ENCODE measurements around the gene RING1.

RING1 gene

DNA sequence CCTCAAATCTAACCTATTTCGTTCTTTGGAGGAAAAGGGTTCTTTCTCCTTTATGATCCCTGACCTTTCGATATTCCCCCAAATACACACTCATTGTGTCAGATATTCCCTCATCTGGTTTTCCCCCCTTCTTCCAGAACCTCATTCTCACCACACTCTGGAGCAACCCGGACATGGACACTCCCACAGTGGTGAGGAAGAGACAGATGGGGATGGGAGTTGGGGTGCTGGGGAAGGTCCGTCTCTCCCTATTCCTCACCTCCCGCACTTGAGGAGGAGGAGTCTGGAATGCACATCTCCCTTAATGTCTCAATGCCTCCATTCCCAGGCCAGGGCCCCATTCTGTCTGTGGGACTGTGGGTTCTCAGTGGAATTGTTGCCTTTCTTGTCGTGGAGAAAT, 6.4 kb upstream of the RING1 start:
- peaks cover 8% of the 10 kb centered on the region for H3K27me3 ChIP-seq (ENCODE audit: control insufficient read depth, insufficient read depth, low read length, poor library complexity, severe bottlenecking)
- no peak overlapping the region for H3K27ac ChIP-seq (ENCODE audit: insufficient read depth, low read depth, low read length, poor library complexity, severe bottlenecking)
- H3K4me1 ChIP-seq (ENCODE audit: control insufficient read depth, insufficient read depth, low read length), result peaks cover 30% of the 10 kb centered on the region
- peaks cover 19% of the 10 kb centered on the region for H3K36me3 ChIP-seq (ENCODE audit: control insufficient read depth, insufficient read depth, low read length)
- WGBS, 2 experiments, result 92 to 95% methylated on average over 5 to 6 of the region's 6 CpGs
- H3K4me3 ChIP-seq (ENCODE audit: insufficient read depth, low read depth, low read length), result no peak overlapping the region
- no peaks in the 10 kb centered on the region for H3K9me3 ChIP-seq (ENCODE audit: control insufficient read depth, low read length)

DNA sequence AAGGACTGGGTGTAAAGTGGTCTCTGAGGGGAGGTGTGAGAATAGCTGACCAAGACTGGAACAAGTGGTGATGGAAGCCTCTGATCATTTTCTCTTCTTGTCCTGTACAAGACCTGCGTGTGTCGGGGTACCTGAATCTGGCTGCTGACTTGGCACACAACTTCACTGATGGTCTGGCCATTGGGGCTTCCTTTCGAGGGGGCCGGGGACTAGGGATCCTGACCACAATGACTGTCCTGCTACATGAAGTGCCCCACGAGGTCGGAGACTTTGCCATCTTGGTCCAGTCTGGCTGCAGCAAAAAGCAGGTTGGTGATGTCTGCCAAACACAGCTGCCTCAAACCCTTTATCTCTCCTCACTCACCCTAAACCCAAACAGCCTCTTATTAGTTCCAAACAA, 5.5 kb upstream of the RING1 start:
- Histone ChIP-seq H3K27ac (ENCODE audit: insufficient read depth, low read depth, low read length, poor library complexity, severe bottlenecking) (no peak overlapping the region), H3K4me1 (ENCODE audit: control insufficient read depth, insufficient read depth, low read length) (peaks cover 30% of the 10 kb centered on the region), H3K27me3 (ENCODE audit: control insufficient read depth, insufficient read depth, low read length, poor library complexity, severe bottlenecking) (peaks cover 8% of the 10 kb centered on the region), H3K4me3 (ENCODE audit: insufficient read depth, low read depth, low read length) (no peak overlapping the region), H3K9me3 (ENCODE audit: control insufficient read depth, low read length) (no peaks in the 10 kb centered on the region), H3K36me3 (ENCODE audit: control insufficient read depth, insufficient read depth, low read length) (peaks cover 19% of the 10 kb centered on the region)
- WGBS, 2 experiments, result 93 to 96% methylated on average over 6 of the region's 6 CpGs

GRCh38 chr6:33203443-33204164, 4.7 kb upstream of the RING1 start:
- no peak overlapping the region for H3K4me3 ChIP-seq (ENCODE audit: insufficient read depth, low read depth, low read length)
- H3K27me3 ChIP-seq (ENCODE audit: control insufficient read depth, insufficient read depth, low read length, poor library complexity, severe bottlenecking), result peaks cover 8% of the 10 kb centered on the region
- peaks cover 30% of the 10 kb centered on the region for H3K4me1 ChIP-seq (ENCODE audit: control insufficient read depth, insufficient read depth, low read length)
- WGBS, 2 experiments, result 94 to 96% methylated on average over 7 of the region's 7 CpGs
- no peaks in the 10 kb centered on the region for H3K9me3 ChIP-seq (ENCODE audit: control insufficient read depth, low read length)
- H3K36me3 ChIP-seq (ENCODE audit: control insufficient read depth, insufficient read depth, low read length), result peaks cover 19% of the 10 kb centered on the region
- no peak overlapping the region for H3K27ac ChIP-seq (ENCODE audit: insufficient read depth, low read depth, low read length, poor library complexity, severe bottlenecking)

- peak overlapping the region; percentile 60 for H3K4me3 ChIP-seq (ENCODE audit: insufficient read depth, low read depth, low read length)
- H3K36me3 ChIP-seq (ENCODE audit: control insufficient read depth, insufficient read depth, low read length), result peaks cover 19% of the 10 kb centered on the region
- 4 to 6% methylated on average over 4 of the region's 4 CpGs for WGBS, 2 experiments
Measured at GRCh38 chr6:33204165-33204414, 4.2 kb upstream of the RING1 start.

GRCh38 chr6:33204415-33205190, 3.7 kb upstream of the RING1 start, which contains the start of gene HSD17B8:
Gene HSD17B8, plus strand, starts transcription at chr6:33204655. Its CDS starts 14 bp downstream, at chr6:33204669.
- peaks cover 38% of the 10 kb centered on the region for H3K4me1 ChIP-seq (ENCODE audit: control insufficient read depth, insufficient read depth, low read length)
- peak within 1 kb of the TSS; percentile 75 for H3K27ac ChIP-seq (ENCODE audit: insufficient read depth, low read depth, low read length, poor library complexity, severe bottlenecking)
- H3K4me3 ChIP-seq (ENCODE audit: insufficient read depth, low read depth, low read length), result peak within 1 kb of the TSS; percentile 60
- WGBS, 2 experiments, result 0% methylated on average over 48 of the region's 48 CpGs
- H3K9me3 ChIP-seq (ENCODE audit: control insufficient read depth, low read length), result no peaks in the 10 kb centered on the region
- peaks cover 20% of the 10 kb centered on the region for H3K36me3 ChIP-seq (ENCODE audit: control insufficient read depth, insufficient read depth, low read length)
- peaks cover 8% of the 10 kb centered on the region for H3K27me3 ChIP-seq (ENCODE audit: control insufficient read depth, insufficient read depth, low read length, poor library complexity, severe bottlenecking)

More at GRCh38 chr6:33204165-33204414, 4.2 kb upstream of the RING1 start:
- peaks cover 8% of the 10 kb centered on the region for H3K27me3 ChIP-seq (ENCODE audit: control insufficient read depth, insufficient read depth, low read length, poor library complexity, severe bottlenecking)
- peaks cover 33% of the 10 kb centered on the region for H3K4me1 ChIP-seq (ENCODE audit: control insufficient read depth, insufficient read depth, low read length)
- no peaks in the 10 kb centered on the region for H3K9me3 ChIP-seq (ENCODE audit: control insufficient read depth, low read length)
- no peak overlapping the region for H3K27ac ChIP-seq (ENCODE audit: insufficient read depth, low read depth, low read length, poor library complexity, severe bottlenecking)

- Histone ChIP-seq H3K27me3 (ENCODE audit: control insufficient read depth, insufficient read depth, low read length, poor library complexity, severe bottlenecking) (peaks cover 8% of the 10 kb centered on the region), H3K36me3 (ENCODE audit: control insufficient read depth, insufficient read depth, low read length) (peaks cover 28% of the 10 kb centered on the region), H3K27ac (ENCODE audit: insufficient read depth, low read depth, low read length, poor library complexity, severe bottlenecking) (peak overlapping the region; percentile 92), H3K9me3 (ENCODE audit: control insufficient read depth, low read length) (no peaks in the 10 kb centered on the region), H3K4me1 (ENCODE audit: control insufficient read depth, insufficient read depth, low read length) (peaks cover 46% of the 10 kb centered on the region), H3K4me3 (ENCODE audit: insufficient read depth, low read depth, low read length) (peak overlapping the region; percentile 60)
- WGBS, 2 experiments, result 25 to 27% methylated on average over 17 of the region's 17 CpGs
Measured at GRCh38 chr6:33205191-33206026, 2.9 kb upstream of the RING1 start.

DNA sequence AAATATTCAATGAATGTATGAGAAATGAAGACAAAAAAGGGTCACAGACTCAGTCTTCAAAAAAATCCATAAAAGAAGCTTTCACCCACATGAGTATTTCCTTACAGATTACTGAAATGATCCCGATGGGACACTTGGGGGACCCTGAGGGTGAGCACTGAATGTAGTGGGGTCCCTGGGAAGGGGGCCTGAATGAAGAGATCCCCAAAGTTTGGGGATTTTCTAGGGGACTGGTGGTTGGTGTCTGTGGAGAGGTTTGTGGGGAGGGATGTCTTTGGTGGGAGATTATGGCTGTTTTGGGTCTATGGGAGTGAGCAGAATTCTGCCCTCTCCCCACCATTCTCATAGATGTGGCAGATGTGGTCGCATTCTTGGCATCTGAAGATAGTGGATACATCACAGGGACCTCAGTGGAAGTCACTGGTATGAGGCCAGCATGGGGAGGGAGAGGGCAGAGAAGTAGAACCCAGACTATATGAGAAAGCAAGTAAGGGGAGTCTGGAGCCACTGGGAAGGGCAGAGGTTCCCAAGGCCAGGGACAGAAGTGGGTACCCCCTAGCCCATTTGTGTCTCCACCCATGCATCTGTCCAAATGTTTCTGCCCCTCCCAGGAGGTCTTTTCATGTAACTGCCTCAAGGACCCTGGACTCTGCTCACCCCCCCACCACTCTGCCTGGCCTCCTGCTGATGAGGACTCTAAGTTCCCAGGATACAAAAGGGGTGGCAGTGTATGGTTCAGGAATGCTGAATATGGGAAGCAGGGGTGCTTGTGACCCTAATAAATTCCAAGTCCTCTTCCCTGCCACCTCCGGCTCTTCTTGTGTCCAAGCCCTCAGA, 2.1 kb upstream of the RING1 start:
- WGBS, 2 experiments, result 48 to 50% methylated on average over 3 of the region's 3 CpGs
- Histone ChIP-seq H3K27me3 (ENCODE audit: control insufficient read depth, insufficient read depth, low read length, poor library complexity, severe bottlenecking) (peaks cover 8% of the 10 kb centered on the region), H3K4me3 (ENCODE audit: insufficient read depth, low read depth, low read length) (peak overlapping the region; percentile 89), H3K36me3 (ENCODE audit: control insufficient read depth, insufficient read depth, low read length) (peaks cover 32% of the 10 kb centered on the region), H3K4me1 (ENCODE audit: control insufficient read depth, insufficient read depth, low read length) (peaks cover 46% of the 10 kb centered on the region), H3K9me3 (ENCODE audit: control insufficient read depth, low read length) (no peaks in the 10 kb centered on the region), H3K27ac (ENCODE audit: insufficient read depth, low read depth, low read length, poor library complexity, severe bottlenecking) (peak overlapping the region; percentile 92)

DNA sequence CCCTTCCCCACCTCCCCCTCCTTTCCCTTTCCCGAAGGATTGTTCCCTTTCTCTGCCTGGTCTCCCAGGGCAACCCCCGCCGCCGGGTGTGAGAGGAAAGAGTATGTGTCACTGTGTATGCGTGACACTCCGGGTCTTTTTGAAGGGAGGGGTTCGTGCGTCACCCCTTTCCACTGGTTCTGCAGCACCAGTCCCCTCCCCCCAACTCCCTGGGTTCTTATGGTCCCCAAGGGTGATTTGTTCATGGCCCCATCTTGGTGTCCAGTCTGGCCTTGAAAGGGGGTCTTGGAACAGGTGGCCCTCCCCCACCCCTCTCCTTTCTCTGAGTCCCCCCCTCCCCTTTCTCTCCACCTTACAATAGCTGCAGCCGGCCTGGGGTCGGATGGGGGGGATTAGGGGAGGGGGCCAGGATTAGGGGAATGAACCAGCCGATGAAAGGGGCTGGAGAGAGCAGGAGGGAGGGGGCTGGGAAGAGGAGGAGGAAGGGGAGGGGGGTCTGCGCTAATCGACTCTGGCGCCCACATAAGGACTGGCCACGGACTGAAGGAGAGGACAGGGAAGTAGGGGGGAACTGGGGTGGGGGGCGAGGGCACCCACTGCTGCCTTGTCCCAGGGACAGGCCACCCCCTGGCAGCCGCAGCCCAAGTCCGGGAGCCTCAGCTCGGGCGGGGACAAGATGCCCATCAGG, 1.3 kb upstream of the RING1 start:
- peaks cover 37% of the 10 kb centered on the region for H3K36me3 ChIP-seq (ENCODE audit: control insufficient read depth, insufficient read depth, low read length)
- H3K4me1 ChIP-seq (ENCODE audit: control insufficient read depth, insufficient read depth, low read length), result peaks cover 40% of the 10 kb centered on the region
- WGBS, 2 experiments, result 1 to 2% methylated on average over 19 to 20 of the region's 20 CpGs
- H3K4me3 ChIP-seq (ENCODE audit: insufficient read depth, low read depth, low read length), result peak overlapping the region; percentile 89
- H3K9me3 ChIP-seq (ENCODE audit: control insufficient read depth, low read length), result no peaks in the 10 kb centered on the region
- peaks cover 8% of the 10 kb centered on the region for H3K27me3 ChIP-seq (ENCODE audit: control insufficient read depth, insufficient read depth, low read length, poor library complexity, severe bottlenecking)
- peak overlapping the region; percentile 92 for H3K27ac ChIP-seq (ENCODE audit: insufficient read depth, low read depth, low read length, poor library complexity, severe bottlenecking)

GRCh38 chr6:33207552-33208090, 679 bp upstream of the RING1 start:
- WGBS, 2 experiments, result 1% methylated on average over 29 of the region's 29 CpGs
- Histone ChIP-seq H3K9me3 (ENCODE audit: control insufficient read depth, low read length) (no peaks in the 10 kb centered on the region), H3K4me3 (ENCODE audit: insufficient read depth, low read depth, low read length) (peak overlapping the region; percentile 89), H3K36me3 (ENCODE audit: control insufficient read depth, insufficient read depth, low read length) (peaks cover 34% of the 10 kb centered on the region), H3K27me3 (ENCODE audit: control insufficient read depth, insufficient read depth, low read length, poor library complexity, severe bottlenecking) (peaks cover 8% of the 10 kb centered on the region), H3K27ac (ENCODE audit: insufficient read depth, low read depth, low read length, poor library complexity, severe bottlenecking) (peak overlapping the region; percentile 92), H3K4me1 (ENCODE audit: control insufficient read depth, insufficient read depth, low read length) (peaks cover 43% of the 10 kb centered on the region)
